ENCODE data around the gene YPEL1. TPM values are rescaled to one million over a fixed set of nuclear protein-coding genes. Genes with fewer than 3 reads are reported as not detected.
"Not testable (repeated sequence)": the region's sequence is repeated elsewhere in the genome, so short reads cannot be mapped to it uniquely, and the experiment has no call there.

The YPEL1 gene
- total and polyA plus RNA-seq, 2 donors (not counting 1 experiment from before 2014, with no cell fraction given) = 0.36 to 2.3 TPM

DNA sequence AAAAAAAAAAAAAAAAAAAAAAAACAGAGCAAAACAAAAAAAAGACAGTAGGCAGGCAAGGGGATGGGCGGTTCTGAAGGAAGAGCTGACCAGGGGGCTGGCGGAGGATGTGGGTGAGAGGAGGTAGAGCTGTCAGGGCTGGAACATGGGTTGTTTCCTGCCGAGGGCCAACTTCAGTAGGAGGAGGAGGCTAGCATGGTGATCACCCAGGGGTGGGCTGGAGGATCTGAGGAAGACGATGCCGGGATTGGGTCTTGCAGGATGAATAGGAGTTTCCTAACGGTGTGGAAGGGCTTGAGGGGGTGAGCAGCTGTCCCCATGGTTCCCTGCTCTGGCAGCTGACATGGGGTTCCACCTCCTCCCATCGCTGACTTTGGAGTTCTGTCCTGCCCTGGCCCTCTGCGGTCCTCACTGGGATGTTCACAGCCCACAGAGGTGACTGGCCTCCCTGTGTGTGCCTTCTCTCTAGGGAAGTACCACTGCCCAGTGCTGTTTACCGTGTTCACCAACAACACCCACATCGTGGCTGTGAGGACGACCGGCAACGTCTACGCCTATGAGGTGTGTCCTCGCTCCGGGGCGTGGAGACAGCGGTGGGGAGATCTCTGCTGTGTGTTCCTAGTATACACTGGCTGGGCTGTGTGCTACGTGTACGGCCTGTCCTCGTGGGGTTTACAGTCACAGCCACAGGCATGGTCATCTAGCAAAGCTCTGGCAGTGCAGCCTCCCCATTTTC lies 54.6 kb downstream of the YPEL1 start:
- Histone ChIP-seq H3K4me1 (ENCODE audit: control insufficient read depth, extremely low read depth, insufficient read depth, low read length) (no peaks in the 10 kb centered on the region), H3K27me3 (ENCODE audit: control insufficient read depth, insufficient read depth, low read length) (no peaks in the 10 kb centered on the region), H3K9me3 (ENCODE audit: control insufficient read depth, insufficient read depth, low read depth, low read length) (no peaks in the 10 kb centered on the region), H3K9ac (ENCODE audit: insufficient read depth, low read length) (no peak overlapping the region), H3K4me3 (replicated peaks in 1 of 4; ENCODE audit: control extremely low read depth in 1 of 4, insufficient read depth in 1 of 4, low read depth in 3 of 4, low read length in 4 of 4) (no peak overlapping the region), H3K27ac (ENCODE audit: insufficient read depth, low read length) (no peak overlapping the region), H3K4me2 (ENCODE audit: extremely low read depth, insufficient read depth, low read length) (no peak overlapping the region), H2AFZ (ENCODE audit: low read length) (no peak overlapping the region), H3K36me3 (ENCODE audit: control insufficient read depth, insufficient read depth, low read length) (peaks cover 14% of the 10 kb centered on the region), H3K79me2 (ENCODE audit: control insufficient read depth, insufficient read depth, low read length) (no peaks in the 10 kb centered on the region), H4K20me1 (ENCODE audit: control insufficient read depth, extremely low read depth, insufficient read depth, low read length) (no peaks in the 10 kb centered on the region)
- no peak for TF ChIP-seq EZH2 (IDR thresholded peaks at IDR 0.05; ENCODE audit: low read length, missing control alignments)
- TF ChIP-seq CTCF (conservative IDR thresholded peaks at IDR 0.05 in 1 of 2, IDR thresholded peaks at IDR 0.05 in 1 of 2; ENCODE audit: low read depth in 1 of 2, low read length in 2 of 2) = no peak
- DNase-seq (ENCODE audit: low read depth in 2 of 2) = no peak

DNA sequence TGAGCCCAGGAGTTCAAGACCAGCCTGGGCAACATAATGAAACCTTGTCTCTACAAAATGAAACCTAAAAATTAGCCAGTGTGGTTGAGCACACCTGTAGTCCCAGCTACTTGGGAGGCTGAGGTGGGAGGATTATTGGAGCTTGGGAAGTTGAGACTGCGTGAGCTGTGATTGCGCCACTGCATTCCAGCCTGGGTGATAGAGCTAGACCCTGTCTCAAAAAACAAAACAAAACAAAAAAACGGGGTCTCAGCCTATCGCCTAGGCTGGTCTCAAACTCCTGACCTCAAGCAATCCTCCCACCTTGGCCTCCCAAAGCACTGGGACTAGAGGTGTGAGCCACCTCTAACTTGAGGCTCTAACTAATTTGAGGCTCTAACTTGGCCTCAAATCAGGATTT lies 56.2 kb downstream of the YPEL1 start:
- Histone ChIP-seq H3K4me2 (ENCODE audit: extremely low read depth, insufficient read depth, low read length) (no peak overlapping the region), H3K4me3 (replicated peaks in 1 of 4; ENCODE audit: control extremely low read depth in 1 of 4, insufficient read depth in 1 of 4, low read depth in 3 of 4, low read length in 4 of 4) (no peak overlapping the region), H3K9ac (ENCODE audit: insufficient read depth, low read length) (no peak overlapping the region), H4K20me1 (ENCODE audit: control insufficient read depth, extremely low read depth, insufficient read depth, low read length) (no peaks in the 10 kb centered on the region), H3K27me3 (ENCODE audit: control insufficient read depth, insufficient read depth, low read length) (no peaks in the 10 kb centered on the region), H3K4me1 (ENCODE audit: control insufficient read depth, extremely low read depth, insufficient read depth, low read length) (no peaks in the 10 kb centered on the region), H3K27ac (ENCODE audit: insufficient read depth, low read length) (no peak overlapping the region), H3K9me3 (ENCODE audit: control insufficient read depth, insufficient read depth, low read depth, low read length) (no peaks in the 10 kb centered on the region), H3K79me2 (ENCODE audit: control insufficient read depth, insufficient read depth, low read length) (no peaks in the 10 kb centered on the region), H3K36me3 (ENCODE audit: control insufficient read depth, insufficient read depth, low read length) (peaks cover 11% of the 10 kb centered on the region), H2AFZ (ENCODE audit: low read length) (no peak overlapping the region)
- no peak for DNase-seq (ENCODE audit: low read depth in 2 of 2)
- TF ChIP-seq CTCF (conservative IDR thresholded peaks at IDR 0.05 in 1 of 2, IDR thresholded peaks at IDR 0.05 in 1 of 2; ENCODE audit: low read depth in 1 of 2, low read length in 2 of 2) = no peak
- TF ChIP-seq EZH2 (IDR thresholded peaks at IDR 0.05; ENCODE audit: low read length, missing control alignments) = no peak

DNA sequence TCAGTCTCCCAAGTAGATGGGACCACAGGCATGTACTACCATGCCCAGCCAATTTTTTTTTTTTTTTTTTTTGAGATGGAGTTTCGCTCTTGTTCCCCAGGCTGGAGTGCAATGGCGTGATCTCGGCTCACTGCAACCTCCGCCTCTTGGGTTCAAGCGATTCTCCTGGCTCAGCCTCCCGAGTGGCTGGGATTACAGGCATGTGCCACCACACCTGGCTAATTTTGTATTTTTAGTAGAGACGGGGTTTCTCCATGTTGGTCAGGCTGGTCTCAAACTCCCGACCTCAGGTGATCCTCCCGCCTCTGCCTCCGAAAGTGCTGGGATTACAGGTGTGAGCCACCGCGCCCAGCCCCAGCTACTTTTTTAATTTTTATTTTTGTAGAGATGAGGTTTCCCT lies 56.8 kb downstream of the YPEL1 start:
- H3K9ac ChIP-seq (ENCODE audit: insufficient read depth, low read length); H3K79me2 ChIP-seq (ENCODE audit: control insufficient read depth, insufficient read depth, low read length); H3K4me1 ChIP-seq (ENCODE audit: control insufficient read depth, extremely low read depth, insufficient read depth, low read length); DNase-seq (ENCODE audit: low read depth in 2 of 2); H2AFZ ChIP-seq (ENCODE audit: low read length); H3K4me3 ChIP-seq (replicated peaks in 1 of 4; ENCODE audit: control extremely low read depth in 1 of 4, insufficient read depth in 1 of 4, low read depth in 3 of 4, low read length in 4 of 4); H3K9me3 ChIP-seq (ENCODE audit: control insufficient read depth, insufficient read depth, low read depth, low read length); H3K4me2 ChIP-seq (ENCODE audit: extremely low read depth, insufficient read depth, low read length); H3K27me3 ChIP-seq (ENCODE audit: control insufficient read depth, insufficient read depth, low read length); H4K20me1 ChIP-seq (ENCODE audit: control insufficient read depth, extremely low read depth, insufficient read depth, low read length); H3K27ac ChIP-seq (ENCODE audit: insufficient read depth, low read length): not testable (repeated sequence)
- H3K36me3 ChIP-seq (ENCODE audit: control insufficient read depth, insufficient read depth, low read length) = peaks cover 12% of the 10 kb centered on the region

Data from fibroblast of lung (primary cell).